Dedifferentiated amniotic fluid mesenchymal stem cell (primary cell): ENCODE measurements around the gene ZDHHC7.
"Not testable (repeated sequence)": the region's sequence is repeated elsewhere in the genome, so short reads cannot be mapped to it uniquely, and the experiment has no call there.

Experiments
- DNase-seq: peaks from one replicate; pipeline ENCODE4 v3.0.0-alpha.2; 2016; ENCODE audit errors: extremely low spot score

The ZDHHC7 gene

DNA sequence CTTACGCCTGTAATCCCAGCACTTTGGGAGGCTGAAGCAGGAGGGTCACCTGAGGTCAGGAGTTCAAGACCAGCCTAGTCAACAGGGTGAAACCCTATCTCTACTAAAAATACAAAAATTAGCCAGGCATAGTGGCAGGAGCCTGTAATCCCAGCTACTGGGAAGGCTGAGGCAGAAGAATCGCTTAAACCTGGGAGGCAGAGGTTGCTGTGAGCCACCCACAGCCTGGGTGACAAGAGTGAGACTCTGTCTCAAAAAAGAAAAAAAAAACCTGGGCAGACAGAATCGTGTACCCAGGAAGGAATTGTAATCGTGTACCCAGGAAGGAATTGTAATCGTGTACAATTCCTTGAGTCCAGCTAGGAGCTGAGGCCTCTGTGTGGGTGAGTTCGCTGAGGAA is 72.7 kb downstream of the ZDHHC7 start:
- not testable (repeated sequence) for DNase-seq

DNA sequence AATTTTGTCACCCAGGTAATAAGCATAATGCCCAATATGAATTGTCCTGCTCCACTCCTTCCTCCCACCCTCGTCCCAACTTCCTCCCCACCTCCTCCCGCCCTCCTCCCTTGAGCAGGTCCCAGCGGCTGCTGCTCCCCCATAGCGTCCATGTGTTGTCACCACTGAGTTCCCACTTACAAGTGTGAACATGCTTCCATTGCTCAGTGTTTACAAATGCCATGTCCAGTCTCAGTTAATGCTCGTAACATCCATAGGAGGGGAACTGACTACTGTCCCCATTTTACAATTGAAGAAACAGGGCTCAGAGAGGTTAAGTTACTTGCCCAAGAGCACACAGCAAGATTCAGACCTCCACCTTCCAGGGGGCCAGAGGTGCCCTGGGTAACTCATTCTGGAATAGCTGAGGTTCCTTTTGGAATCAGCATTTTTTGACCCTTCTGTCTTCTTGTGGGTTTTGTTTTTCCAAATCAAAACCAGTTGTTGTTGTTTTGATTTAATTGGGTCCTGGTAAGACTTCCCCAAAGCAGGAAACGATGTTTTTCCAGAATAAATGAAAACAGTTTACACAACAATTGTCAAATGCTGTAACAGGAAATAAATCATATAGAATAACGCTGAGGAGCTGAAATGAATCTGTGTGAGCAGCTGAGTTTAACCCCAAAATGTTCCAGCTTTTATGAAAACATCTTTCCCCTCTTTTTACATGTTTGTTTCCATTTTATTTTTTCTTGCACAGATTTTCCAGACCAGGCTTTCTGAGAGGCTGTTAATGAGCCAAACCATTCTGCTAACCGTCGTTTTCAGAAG is 73.9 kb downstream of the ZDHHC7 start:
- DNase-seq, result no peak

DNA sequence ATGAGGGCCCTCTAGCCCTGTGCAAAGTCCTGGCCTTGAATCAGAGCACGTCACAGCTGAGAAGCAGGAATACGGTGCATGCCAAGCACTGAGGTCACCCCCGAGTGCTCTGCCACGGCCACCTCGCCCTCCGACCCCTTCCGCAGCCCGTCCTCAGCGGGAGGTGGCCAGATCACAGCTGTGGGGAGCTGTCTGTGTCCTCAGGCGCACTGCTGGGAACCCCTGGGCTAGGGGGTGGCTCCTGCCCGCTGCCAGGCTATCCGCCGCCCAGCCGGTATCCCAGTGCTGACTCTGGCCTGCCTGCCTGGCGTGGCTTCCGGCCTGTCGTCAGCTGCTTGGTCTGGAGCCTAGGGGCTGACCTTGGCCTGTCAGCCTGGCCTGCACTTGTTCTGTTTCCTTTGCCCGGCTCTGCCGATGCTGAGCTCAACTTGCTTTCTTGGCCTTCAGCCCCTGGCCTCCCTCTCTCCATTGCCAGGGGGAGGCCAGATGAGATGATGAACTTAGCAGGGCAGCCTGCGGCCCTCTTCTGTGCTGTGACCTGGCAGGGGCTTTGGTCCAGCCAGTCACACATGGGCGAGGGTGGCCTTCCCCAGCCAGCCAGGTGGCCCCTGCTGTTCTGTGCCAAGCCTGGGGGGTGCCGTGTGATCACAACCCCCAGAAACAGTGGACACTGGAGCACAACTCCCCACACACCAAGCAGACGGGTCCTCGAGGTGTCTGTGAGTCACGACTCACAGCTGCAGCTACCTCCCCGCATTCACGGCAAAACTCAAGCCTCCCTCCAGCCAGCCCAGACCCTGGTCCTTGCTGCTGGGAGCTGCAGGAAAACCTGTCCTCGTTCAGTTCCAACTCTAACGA is 77.3 kb downstream of the ZDHHC7 start:
- DNase-seq, result no peak

DNA sequence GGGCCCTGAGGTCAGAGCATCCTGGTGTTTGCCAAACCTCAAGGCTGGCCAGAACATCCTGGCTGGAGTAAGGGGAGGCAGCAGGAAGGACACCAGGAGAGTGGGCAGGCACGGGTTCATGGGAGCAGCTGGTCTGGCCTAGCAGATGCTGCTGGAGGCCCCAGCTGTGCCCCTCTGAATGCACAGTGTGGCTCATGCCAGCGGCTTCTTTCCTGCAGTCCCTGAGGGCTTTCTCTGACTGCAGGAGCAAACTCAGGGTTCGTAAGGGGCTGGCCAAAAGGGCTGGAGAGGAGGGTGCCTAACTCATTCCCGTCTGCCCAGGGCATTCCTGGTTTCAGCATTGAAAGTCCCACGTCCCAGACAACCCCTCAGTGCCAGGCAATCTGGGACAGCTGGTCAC is 78.7 kb downstream of the ZDHHC7 start:
- DNase-seq, result no peak

DNA sequence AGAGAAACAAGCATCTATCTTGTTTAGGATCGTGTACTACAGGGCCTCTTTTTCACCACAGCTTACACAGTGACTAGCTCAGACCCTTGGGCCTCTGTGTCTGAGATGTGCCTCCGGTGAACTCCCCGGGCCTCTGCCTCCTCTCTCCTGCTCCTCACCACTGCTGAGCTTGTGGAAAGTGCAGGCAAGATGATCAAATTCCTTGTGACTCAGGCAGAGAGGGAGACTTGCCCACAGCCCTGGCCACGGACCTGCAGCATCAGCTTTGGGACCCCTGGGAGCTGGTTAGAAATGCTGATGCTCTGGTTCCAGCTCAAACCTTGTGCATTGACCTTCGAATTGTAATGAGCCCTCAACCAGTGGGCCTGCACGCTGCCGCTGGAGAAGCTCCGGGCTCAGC is 79.8 kb downstream of the ZDHHC7 start:
- no peak for DNase-seq

DNA sequence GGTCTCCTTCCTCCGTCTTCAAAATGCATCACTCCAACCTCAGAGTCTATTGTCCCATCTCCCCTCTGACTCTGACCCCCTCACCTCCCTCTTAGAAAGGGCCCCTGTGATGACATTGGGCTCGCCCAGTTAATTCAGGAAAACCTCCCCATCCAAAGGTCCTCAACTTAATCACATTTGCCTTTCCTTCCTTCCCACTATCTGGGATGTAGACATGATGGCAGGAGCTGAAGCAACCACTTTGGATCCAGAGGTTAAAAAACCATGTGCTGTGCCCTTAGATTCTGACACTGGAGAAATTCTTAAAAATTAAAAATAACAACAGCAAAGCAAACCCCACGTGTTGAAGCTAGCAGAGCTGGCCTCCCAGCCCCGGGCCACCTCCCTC is 80.2 kb downstream of the ZDHHC7 start:
- DNase-seq, result no peak

DNA sequence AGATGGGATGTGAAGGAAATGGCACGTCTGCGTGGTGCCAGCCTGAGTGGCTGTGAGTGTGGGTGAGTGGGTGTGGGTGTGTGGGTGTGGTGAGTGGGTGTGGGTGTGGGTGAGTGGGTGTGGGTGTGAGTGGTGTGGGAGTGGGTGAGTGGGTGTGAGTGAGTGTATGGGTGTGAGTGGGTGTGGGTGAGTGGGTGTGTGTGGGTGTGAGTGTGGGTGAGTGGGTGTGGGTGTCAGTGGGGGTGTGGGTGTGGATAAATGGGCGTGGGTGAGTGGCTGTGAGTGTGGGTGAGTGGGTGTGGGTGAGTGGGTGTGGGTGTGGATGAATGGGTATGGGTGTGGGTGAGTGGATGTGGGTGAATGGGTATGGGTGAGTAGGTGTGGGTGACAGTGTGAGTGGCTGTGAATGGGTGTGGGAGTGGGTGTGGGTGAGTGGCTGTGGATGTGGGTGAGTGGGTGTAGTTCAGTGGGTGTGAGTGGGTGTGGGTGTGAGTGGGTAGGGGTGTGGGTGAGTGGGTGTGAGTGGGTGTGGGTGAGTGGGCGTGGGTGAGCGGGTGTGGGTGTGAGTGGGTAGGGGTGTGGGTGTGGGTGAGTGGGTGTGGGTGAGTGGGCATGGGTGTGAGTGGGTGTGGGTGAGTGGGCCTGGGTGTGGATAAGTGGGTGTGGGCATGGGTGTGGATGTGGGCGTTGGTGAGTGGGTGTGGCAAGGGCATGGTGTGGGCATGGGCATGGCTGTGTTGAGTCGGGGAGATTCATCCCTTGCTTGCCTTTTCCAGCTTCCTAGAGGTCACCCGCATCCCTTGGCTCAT is 80.8 kb downstream of the ZDHHC7 start:
- DNase-seq, result no peak

DNA sequence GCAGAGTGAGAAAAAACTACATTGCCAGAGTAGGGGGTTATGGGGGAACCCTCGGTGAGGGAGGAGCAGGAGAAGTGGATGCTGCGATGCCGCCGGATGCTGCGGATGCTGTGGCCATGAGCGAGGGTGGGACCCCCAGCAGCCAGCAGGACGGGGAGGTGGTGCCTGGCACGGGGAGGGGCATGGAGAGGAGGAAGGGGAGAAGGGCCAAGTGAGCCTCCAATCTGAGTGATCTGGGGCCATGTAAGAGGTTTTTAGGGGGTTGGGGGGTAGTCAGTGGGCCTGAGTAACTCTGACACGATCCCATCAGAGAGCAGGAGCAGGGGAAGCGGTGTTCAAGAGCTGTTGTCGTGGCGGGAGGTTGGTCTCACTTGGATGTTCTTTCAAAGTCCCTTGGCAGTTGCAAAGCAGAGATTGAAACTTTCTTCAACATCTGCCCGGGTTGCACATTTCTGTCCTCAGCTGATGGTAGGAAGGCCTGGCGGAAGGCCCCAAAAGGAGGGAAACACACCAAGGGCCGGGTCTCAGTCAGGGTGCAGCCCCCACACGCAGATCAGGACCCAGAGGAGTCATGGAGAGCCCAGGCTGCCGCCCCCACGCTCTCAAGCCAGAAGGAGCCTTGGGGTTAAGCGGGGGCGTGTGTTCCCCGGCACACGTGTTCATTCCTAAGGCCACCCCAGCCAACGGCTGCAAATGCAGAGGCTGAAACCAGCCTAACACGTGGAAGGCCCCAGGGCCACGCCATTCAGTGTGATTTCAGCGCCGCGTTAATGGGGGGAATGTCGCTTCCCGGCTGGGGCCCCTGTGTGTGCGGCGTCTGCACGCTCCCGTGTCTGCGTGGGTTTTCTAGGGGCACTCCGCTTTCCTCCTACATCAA is 81.7 kb downstream of the ZDHHC7 start:
- no peak for DNase-seq

DNA sequence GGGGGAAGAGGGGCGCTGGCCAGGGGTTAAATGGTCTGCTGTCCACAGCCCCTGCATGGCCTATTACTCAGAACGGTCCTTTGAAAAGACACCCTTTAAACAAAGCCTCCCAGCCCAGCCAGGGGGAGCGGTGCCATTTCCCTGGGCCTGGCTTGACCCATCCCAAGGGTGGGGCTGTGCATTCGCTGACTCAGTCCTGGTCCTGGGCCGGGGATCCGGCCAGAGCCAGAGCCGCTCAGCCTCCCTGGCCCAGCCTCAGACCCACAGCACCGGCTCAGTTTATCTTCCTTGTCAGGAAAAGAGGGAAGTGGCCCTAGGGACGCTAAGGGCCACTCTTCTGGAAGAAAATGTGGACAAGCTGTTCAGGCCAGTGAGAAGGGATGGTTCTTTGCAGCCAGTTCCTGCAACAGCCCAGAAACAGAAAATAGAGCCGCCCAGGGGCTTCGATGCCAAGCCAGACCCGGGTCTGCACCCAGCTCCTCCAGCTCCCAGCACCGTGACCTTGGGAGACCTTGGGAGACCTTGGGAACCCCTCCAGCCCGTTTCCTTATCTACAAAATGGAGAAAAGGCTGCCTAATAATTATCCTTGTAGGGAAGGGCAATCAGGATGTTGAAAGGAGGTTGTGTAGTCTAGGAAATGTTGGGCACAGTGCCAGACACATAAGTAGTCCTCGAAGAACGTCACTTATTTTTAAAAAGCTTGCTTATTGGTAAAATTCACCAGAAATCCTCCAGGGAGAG is 82.5 kb downstream of the ZDHHC7 start:
- DNase-seq, result no peak

DNA sequence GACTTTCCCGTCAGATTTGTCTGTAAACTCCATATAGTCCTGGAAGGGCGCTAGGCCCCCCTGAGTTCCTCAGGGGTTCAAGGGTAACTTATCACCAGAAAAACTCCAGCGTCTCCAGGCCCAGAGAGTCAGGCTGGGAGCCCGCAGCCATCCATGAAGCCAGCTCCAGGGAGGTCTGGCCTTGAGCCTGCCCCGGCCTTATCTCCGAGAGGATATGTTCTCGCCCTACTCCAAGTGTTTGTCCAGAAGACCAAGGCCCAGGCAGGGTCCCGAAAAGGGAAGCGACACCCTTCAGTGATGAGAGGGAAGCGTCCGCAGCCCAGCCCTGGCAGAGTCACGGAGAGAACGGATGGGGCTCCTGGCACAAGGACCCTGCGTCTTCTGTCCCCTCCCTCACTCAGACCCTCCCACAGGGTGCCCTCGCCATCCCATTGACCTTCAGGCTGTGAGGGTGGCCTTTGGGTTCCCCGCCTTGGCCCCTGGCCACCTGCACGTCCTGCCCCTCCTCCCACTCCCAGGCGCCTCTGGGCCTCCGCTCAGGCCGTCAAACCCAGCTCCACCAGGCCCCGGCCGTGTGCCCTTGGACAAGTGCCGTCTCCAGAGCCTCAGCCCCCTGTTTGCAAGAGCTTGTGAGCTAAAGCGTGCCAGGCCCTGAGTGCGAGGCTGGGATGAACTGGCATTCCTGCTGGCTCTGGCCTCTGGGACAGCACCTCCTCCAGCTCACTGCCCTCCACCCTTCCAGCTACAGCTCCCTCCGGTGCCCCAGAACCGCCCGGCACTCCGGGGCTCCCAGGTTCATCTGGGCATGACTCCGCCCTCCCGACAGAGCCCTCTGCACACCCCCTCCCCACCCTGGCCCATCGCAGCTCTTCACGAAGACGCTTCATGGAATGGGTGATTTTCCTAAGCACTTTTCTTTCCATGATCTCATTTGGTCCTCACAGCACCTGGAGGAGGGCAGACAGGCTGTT is 83.4 kb downstream of the ZDHHC7 start:
- DNase-seq, result no peak

DNA sequence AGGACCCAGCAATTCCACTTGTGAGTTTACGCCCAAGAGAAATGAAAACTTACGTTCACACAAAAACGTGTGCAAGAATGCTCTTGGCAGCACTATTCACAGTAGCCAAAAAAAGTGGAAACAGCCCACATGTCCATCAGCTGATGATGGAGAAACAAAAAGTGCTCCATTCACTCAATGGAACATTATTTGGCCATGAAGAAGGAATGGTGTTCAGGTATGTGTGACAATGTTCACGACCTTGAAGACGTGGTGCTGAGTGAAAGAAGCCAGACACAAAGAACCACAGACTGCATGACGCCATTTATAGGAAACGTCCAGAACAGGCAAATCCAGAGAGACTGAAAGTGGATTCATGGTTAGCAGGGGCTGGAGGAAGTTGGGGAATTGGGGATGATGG is 84.9 kb downstream of the ZDHHC7 start:
- DNase-seq, result no peak

DNA sequence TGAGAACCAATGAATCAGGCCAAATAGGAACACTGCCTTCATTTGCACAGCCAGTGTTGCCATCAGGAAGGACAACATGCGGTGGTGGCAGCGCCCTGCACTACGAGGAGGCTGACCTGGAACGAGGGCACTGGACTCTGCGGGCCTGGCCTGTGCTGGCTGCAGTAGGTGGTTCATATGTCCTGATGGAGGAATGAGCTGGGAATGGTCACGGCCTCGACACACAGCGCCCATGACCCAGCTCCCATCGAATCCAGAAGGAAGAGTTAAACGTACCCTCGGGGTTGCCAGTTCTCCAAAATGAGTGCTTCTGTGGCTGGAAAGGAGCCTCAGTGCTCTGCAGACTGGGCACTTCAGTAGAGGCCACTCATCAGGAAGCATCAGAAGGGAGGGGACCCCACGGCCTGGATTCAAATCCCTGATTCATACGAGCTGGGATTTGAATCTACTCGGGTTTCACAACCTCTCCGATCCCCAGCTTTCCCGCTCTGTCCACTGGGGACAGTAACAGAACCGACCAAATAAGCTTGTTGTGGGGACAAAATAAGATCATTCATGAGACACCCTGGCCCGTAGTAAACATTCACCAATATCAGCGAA is 85.5 kb downstream of the ZDHHC7 start:
- DNase-seq, result no peak

DNA sequence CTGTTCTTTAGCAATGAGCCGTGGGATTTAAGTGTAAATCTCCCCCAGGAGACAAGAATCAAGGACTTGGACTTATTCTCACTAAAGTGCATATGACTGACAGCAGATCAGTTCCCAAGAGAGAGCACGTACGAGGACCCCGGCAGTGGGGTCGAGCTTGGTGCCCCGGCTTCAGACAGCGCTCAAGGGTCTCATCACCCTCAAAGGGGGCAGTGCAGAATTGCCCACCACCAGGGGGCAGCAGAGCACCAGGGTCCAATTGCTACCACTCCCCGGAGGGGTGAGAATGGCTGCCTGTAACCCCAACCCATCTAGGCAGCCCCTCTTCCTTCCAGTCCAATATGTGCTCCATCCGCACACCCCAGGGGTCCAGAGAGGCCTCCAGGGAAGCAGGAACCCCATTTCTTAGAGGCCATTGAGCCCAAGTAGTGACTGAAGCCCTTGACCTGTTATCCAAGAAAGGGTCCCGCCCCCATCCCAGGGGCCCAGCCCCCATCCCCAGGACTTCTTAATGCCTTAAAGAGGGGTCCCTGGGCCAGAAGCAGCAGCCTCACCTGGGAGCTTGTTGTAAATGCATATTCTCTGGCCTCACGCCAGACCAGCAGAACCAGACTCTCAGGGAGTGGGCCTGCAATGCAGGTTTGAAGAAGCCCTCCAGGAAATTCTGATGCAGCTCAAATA is 86.1 kb downstream of the ZDHHC7 start:
- DNase-seq, result no peak

DNA sequence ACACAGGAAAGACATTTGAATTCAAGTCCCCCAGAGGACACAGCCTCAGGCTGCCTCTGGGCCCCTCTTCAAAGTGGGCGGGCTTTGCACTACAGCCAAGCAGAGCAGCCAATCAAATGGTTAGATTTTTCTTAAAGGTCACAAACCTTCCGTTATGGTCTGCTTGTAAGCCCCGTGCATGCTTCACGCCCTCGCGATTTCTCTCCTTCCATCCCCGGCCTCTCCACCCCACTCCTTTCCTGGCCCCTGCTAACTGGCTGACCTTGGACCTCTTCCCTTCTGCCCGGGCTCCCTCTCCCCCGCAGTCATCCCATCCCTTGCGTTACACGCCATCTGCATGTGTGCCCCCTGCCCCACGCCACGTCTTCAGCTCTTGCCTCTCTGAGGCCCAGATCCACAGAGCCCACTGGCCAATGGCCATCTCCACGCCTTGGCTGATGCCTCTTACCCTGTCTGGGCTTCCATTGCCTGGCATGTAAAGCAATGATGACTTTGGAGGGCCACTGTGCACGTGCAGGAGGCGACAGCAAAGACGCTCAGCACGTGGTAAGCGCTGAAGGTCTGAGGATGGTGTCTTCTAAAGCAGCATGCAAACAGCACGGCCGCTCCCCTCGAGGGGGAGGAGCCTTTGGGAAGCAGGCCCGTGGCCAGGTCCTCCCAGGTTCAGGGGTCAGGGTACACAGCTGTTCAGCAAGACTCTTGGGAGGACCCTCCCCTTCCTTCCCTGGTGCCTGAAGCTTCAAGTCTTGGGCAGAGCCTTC is 86.8 kb downstream of the ZDHHC7 start:
- no peak for DNase-seq
